NOMO-1 treated with DMSO at 0.1 percent for 48 hours (cell line): Measurements from ENCODE around the gene SLC44A5.
"Not testable (repeated sequence)": the region's sequence is repeated elsewhere in the genome, so short reads cannot be mapped to it uniquely, and the experiment has no call there.

ENCODE experiments used
- DNase-seq: peaks from one replicate; lab custom pipeline; 2025; ENCODE audit not compliant: unreplicated experiment; lab: John Stamatoyannopoulos, UW

The SLC44A5 gene

GRCh38 chr1:75611014-75611413 is at the start of gene SLC44A5:
SLC44A5 (minus strand) TSS chr1:75611114; CDS start chr1:75541447, 69,667 bp downstream.
- DNase-seq: no peak

- no peak for DNase-seq
These were observed 45.0 kb upstream of the SLC44A5 start for GRCh38 chr1:75655931-75656330.

- not testable (repeated sequence) for DNase-seq
These were observed 36.3 kb upstream of the SLC44A5 start for GRCh38 chr1:75647183-75647582.

DNA sequence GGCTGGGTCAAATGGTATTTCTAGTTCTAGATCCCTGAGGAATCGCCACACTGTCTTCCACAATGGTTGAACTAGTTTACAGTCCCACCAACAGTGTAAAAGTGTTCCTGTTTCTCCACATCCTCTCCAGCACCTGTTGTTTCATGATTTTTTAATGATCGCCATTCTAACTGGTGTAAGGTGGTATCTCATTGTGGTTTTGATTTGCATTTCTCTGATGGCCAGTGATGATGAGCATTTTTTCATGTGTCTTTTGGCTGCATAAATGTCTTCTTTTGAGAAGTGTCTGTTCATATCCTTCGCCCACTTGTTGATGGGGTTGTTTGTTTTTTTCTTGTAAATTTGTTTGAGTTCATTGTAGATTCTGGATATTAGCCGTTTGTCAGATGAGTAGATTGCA is 34.2 kb upstream of the SLC44A5 start:
- DNase-seq: not testable (repeated sequence)

DNA sequence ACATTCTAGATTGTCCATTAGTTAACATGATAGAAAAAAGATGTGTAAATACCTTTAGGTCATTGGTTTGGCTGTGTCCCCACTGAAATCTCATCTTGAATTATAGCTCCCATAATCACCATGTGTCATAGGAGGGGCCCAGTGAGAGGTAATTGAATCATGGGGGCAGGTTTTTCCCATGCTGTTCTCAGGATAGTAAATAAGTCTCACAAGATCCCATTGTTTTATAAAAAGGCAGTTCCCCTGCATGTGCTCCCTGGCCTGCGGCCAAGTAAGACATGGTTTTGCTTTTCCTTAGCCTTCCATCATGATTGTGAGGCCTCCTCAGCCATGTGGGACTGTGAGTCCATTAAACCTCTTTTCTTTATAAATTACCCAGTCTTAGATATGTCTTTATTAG is 32.5 kb upstream of the SLC44A5 start:
- DNase-seq: no peak

DNA sequence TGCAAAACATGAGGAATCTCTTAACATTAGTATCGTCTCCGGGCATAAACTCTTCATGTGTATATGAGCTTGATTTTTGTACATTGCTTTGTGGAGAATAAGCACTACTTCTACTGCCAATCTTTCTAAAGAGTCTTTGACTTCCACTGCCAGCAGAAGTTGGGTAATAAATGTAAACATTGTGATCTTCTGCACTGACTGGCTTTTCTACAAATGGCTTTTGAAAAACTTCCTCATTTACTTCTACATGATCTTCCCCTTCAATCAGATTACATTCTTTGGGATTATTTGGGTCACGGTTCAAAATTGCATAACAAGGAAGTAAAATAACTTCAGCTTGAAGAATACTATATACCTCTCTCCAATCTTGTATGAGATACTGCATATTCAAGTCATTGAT is 30.4 kb upstream of the SLC44A5 start:
- peak; percentile 27 for DNase-seq

DNA sequence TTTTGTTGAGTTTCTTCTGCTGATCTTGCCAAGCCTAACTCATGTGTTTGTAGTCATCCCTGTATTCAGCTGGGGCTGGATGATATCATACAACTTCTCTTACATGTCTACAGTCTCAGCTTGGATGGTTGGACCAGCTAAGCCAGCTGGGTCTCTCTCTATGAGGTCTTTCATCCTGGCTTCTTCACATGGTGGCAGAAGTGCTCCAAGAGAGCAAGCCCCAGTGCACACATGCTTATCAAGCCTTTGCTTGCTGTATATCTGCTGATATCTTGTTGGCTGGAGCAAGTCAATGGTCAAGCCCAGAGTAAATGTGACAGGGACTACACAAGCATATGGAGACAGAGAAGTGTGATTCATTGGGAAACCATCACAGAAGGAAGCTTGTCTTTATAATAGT is 29.2 kb upstream of the SLC44A5 start:
- no peak for DNase-seq

- peak; percentile 20 for DNase-seq
These were observed 21.5 kb upstream of the SLC44A5 start for GRCh38 chr1:75632350-75632949.

- no peak for DNase-seq
These were observed 20.1 kb upstream of the SLC44A5 start for GRCh38 chr1:75630998-75631397.

DNA sequence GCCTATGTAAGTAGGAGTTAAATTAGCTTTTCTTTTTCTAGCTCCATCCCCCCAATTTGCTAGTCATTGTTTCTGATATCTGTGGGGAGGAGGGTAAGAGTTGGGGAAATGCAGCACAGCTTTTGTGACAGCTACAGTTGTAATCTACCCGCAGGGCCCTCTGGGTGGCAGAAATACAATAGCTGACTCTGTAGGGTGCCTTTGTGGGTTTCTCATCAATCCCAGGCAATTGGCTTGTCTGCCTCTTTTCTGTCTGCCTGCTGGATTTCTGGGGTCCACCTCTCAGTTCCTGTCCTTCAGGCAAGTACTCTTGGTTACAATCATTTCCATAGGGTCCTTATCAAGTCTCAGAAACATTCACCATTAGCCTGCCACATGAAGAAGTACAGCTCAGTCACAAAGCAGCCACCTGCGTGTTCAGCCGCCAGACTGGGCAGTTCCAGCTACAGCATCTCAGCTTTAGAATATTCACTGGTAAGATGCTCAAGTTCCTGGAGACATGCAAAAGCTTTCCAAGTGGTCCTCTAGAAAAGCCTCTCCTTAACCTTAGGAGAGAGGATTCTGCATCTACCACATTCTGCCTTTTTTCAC is 19.2 kb upstream of the SLC44A5 start:
- no peak for DNase-seq

GRCh38 chr1:75625795-75626194 is 14.9 kb upstream of the SLC44A5 start:
- DNase-seq: peak; percentile 22

DNA sequence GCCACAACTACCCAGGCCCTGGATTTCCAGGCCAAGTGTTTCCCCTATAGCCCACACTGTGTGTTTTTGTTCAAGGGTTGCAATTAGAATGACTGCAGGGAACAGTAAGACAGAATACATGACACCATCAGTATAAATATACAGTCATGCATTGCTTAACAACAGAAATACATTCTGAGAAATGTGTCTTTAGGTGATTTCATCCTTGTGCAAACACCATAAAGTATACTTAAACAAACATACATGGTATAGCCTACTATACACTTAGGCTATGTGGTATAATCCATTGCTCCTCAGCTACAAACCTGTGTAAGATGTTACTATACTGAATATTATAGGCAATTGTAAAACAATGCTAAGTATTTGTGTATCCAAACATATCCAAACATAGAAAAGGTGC is 7.5 kb upstream of the SLC44A5 start:
- DNase-seq: no peak

DNA sequence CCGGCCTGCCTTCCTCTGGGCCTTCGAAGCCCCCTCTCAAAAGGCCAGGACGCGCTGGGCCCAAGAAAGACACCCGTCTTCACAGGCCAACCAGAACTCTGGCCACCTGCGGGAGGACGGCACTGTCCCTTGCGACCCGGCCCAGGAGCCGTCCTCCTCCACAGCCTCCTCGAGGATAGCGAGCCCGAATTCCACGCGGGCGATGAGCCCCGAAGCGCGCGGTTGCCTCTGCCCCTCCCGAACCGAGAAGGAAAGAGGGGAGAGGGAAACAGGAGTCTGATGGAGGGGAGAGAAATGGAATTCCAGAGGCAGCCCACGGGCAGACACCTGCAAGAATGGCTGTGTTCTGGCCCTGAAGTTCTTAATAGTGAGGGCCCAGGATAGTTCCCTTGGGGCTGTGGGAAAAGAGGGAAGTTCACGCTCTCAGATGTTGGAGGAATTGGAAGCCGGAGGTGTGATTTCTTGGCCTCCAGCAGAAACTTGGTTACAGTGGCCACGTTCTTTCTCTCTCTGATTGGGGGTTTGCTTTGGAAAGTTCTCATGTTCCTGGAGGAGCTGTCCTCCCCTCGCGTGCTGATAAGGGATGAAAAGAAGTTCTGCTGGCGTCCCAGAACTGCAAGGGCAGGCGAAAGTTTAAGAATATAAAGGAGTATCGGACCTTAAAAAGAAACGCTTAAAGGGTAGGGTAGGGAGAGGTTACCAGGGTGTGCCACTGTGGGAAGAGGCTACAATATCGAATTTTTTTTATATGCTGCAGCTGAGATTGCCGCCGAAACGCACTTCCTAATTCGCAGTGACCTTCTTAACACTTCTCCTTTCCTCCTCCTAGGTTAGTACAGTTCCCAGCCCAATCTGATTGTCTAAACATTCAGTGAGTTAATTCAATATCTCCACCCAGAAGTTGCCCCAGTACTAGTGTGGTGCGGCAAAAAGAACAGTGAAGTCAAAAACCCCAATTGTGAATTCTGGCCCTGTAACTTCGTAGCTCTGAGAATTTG is 5.8 kb upstream of the SLC44A5 start:
- peak; percentile 15 for DNase-seq

GRCh38 chr1:75615613-75616435 is 4.9 kb upstream of the SLC44A5 start:
- no peak for DNase-seq

DNA sequence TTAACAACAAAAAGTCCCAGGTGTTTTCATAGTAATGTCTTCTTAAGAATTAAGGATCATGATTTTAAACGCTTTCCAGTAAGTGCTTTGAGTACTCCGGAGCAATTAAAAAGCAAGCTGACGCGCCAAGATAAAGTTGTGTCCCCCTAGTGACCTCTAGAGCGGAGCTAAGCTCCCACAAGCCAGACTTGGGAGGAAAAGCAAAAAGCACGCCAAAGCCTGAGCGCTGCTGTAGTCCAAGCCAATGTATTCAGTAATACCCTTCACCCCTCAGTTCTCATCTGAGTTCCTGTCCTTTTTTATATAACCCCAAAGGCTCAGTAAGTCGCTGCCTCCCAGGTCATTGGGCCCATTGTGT is 3.5 kb upstream of the SLC44A5 start:
- no peak for DNase-seq

DNA sequence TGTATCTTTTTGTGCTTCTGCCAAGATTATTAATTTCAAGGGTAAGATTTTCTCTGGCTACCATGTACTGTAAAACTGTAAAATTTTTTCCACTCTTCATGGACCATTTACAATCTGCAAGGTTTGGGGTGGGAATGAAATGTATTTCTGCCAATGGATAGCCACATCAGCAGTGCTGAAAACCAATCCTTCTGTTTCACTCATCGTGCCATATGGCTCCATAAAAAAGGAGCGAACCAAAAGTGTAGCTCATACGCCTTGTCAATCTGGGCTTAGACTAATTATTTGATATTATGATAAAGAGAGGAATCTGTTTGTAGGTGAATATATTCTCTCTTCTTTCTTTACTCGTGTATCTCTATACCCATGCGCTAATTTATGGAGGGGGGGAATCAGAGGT is 3.0 kb upstream of the SLC44A5 start:
- no peak for DNase-seq

DNA sequence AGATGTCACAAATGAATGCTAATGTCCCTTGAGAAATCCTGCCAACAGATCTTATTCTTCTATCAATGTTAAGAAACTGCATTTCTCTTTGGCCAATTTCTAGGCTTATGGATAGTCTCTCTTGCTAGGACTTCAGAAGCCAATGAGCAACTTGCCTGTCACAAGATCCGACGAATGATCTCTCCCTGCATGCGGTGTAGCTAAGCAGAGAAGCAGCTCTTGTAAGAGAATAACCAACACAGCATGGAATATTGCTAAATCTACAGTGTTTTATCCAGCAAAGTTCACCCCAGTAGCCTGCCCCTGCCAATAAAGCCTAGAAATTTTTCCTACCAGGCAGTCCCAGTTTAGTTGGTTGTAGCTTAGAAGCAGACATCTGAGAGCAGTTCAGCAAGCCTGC is 2.1 kb upstream of the SLC44A5 start:
- DNase-seq: no peak

DNA sequence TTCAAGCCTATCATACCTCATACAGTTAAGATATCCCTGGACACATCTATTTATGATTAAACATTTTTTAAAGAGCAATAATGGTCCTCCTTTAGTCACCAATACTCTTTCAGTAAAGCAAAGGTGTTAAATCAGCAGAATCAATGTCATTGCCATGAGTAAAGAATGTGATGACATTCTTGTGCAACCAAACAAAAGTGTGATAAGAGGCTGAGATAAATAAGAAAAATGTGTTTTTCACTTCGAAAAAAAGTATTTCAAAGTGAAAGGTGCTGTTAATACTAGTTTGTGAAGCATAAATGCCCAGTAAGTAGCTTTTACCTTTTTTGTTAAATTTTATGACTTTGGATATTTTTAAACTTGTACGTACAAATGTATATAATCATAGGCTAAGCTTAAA is 8.4 kb downstream of the SLC44A5 start:
- no peak for DNase-seq

DNA sequence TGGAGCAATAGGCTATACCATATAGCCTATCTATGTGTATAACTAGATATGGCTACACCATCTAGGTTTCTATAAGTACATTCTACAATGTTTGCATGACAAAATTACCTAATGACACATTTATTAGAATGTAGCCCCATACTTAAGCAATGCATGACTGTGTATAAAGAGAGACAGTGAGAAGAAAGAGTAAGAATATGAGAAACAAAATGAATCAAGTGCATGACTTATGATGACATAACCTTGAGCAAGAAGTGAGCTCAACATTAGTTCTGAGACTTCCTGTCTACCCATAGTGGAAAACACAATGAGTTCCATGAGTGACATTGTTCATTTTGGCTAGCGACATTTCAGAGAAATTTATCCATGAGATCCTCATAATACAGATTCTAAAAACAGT is 10.1 kb downstream of the SLC44A5 start:
- DNase-seq: no peak

GRCh38 chr1:75594327-75594726 is 16.6 kb downstream of the SLC44A5 start:
- no peak for DNase-seq

- not testable (repeated sequence) for DNase-seq
These were observed 17.5 kb downstream of the SLC44A5 start for GRCh38 chr1:75593457-75593856.
